Glutamatergic neuron (in vitro differentiated cells): Measurements from ENCODE around the gene BAHCC1. TPM values are rescaled to one million over a fixed set of nuclear protein-coding genes. Genes with fewer than 3 reads are reported as not detected.

Experiments used
- DNase-seq: peaks from one replicate; pipeline ENCODE4 v3.0.0; 2022
- H3K27ac Mint-ChIP-seq: one replicate; pipeline ENCODE4 v1.8.0; 2020; ENCODE audit warnings: mild to moderate bottlenecking, mixed read lengths, inconsistent platforms; ENCODE audit not compliant: unreplicated experiment
- H3K27me3 Mint-ChIP-seq: one replicate; pipeline ENCODE4 v1.8.0; 2020; ENCODE audit warnings: mild to moderate bottlenecking, moderate library complexity, mixed read lengths, inconsistent platforms; ENCODE audit not compliant: unreplicated experiment
- H3K36me3 Mint-ChIP-seq: one replicate; pipeline ENCODE4 v1.8.0; 2020; ENCODE audit warnings: mild to moderate bottlenecking, mixed read lengths, inconsistent platforms; ENCODE audit not compliant: unreplicated experiment
- H3K4me1 Mint-ChIP-seq: one replicate; pipeline ENCODE4 v1.8.0; 2020; ENCODE audit warnings: mild to moderate bottlenecking, low read depth, mixed read lengths, inconsistent platforms; ENCODE audit not compliant: unreplicated experiment
- H3K4me3 Mint-ChIP-seq: one replicate; pipeline ENCODE4 v1.8.0; 2020; ENCODE audit warnings: mild to moderate bottlenecking, mixed read lengths, inconsistent platforms; ENCODE audit not compliant: unreplicated experiment
- H3K9me3 Mint-ChIP-seq: one replicate; pipeline ENCODE4 v1.8.0; 2020; ENCODE audit warnings: mild to moderate bottlenecking, moderate library complexity, mixed read lengths, inconsistent platforms; ENCODE audit not compliant: unreplicated experiment
- total RNA-seq: library from RNA; stranded (reverse); fragmentation: NEBNext Ultra II Directional; extraction: Animal tissue kit (Norgen Biotek cat#: 25700); gene quantifications from one replicate; pipeline ENCODE4 v1.2.1, GENCODE V29; 2021; ENCODE audit not compliant: unreplicated experiment
- TF ChIP-seq, protein P1 (sequence below): fragments of 200-600 bp; sonication (generic); IDR thresholded peaks from one replicate; pipeline ENCODE4 v1.5.0; 2021; ENCODE audit not compliant: partially characterized antibody, unreplicated experiment

The BAHCC1 gene
- total RNA-seq, 1 donor from 2014 or later = 111 TPM

DNA sequence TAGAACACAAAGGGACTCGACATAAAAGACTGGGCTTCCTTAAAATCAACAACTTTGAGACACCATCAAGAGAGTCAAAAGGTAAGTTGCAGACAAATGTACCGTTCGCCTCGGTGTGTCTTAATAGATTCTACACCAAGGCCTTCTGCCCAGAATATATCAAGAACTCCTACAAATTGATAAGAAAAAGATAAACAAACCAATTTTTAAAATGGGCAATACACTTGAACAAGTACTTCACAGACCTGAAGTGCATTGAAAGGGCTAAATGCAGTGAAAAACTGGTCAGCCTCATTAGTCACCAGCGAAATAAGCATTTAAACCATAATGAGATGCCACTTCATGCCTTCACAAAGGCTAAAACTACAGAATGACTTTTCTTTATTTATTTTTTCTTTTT is 20.4 kb upstream of the BAHCC1 start:
- H3K4me3 Mint-ChIP-seq = no peak overlapping the region
- no peaks in the 10 kb centered on the region for H3K27me3 Mint-ChIP-seq
- peaks cover 2% of the 10 kb centered on the region for H3K9me3 Mint-ChIP-seq
- H3K27ac Mint-ChIP-seq = no peak overlapping the region
- no peaks in the 10 kb centered on the region for H3K36me3 Mint-ChIP-seq
- H3K4me1 Mint-ChIP-seq = peaks cover 1% of the 10 kb centered on the region
- DNase-seq = no peak
- TF ChIP-seq, protein P1, sequence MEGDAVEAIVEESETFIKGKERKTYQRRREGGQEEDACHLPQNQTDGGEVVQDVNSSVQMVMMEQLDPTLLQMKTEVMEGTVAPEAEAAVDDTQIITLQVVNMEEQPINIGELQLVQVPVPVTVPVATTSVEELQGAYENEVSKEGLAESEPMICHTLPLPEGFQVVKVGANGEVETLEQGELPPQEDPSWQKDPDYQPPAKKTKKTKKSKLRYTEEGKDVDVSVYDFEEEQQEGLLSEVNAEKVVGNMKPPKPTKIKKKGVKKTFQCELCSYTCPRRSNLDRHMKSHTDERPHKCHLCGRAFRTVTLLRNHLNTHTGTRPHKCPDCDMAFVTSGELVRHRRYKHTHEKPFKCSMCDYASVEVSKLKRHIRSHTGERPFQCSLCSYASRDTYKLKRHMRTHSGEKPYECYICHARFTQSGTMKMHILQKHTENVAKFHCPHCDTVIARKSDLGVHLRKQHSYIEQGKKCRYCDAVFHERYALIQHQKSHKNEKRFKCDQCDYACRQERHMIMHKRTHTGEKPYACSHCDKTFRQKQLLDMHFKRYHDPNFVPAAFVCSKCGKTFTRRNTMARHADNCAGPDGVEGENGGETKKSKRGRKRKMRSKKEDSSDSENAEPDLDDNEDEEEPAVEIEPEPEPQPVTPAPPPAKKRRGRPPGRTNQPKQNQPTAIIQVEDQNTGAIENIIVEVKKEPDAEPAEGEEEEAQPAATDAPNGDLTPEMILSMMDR = no peak

DNA sequence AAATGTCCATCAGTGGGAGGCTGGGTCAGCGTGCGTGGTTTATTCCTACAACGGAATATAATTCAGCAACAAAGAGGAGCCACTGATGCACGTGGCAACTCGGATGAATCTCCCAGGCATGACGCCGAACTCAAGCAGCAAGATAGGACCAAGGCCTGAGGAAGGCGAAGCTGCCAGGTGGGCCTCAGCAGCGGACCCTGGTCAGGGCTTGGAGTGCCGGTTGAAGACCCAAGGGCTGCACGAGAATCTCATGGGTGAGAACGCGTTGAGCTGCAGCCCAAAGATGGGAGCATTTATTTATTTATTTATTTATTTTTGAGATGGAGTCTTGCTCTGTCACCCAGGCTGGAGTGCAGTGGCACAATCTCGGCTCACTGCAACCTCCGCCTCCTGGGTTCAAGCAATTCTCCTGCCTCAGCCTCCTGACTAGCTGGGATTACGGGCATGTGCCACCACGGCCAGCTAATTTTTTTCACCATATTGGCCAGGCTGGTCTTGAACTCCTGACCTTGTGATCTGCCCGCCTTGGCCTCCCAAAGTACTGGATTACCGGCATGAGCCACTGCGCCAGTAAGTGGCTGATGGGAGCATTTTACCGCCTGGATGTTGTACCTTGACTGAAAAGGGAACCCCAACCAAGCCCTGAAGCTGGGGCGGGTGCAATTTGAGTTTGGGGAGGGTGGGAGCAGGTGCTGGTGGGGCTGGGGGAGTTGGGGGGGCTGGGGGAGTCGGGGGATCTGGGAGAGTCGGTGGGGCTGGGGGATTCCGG is 18.1 kb upstream of the BAHCC1 start:
- Mint-ChIP-seq H3K27ac (no peak overlapping the region), H3K4me3 (no peak overlapping the region), H3K9me3 (peaks cover 2% of the 10 kb centered on the region), H3K36me3 (no peaks in the 10 kb centered on the region), H3K4me1 (peaks cover 1% of the 10 kb centered on the region), H3K27me3 (peaks cover 3% of the 10 kb centered on the region)
- TF ChIP-seq, protein P1 = no peak
- DNase-seq = no peak

DNA sequence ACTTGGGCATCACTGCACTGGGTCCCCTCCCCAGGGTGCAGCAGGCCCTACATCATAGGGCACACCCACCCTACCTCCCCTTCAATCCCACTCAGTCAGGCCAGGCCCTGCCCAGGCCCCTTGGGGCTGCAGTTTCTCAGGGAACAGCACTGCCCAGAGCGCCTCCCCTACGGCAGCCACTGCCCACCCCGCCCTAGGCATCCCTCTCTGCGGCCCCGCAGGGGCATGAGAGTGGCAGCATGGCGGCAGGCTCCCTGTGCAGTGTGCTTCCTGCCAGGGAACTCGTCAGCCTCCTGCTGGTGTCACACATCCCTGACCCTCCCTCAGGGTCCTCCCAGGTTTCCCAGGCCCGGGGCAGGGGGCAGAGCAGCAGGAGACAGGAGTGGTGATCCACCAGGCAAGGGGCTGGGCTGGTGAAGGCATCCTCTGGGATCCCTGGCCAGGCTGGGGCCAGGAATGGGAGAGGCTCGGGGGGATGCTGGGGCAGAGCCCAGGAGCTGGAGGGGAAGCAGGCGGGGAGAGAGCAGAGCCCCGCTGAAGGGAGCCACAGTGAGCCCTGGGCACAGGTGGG is 16.2 kb upstream of the BAHCC1 start:
- no peak for DNase-seq
- TF ChIP-seq, protein P1 = no peak
- peaks cover 3% of the 10 kb centered on the region for H3K27me3 Mint-ChIP-seq
- peaks cover 2% of the 10 kb centered on the region for H3K9me3 Mint-ChIP-seq
- no peaks in the 10 kb centered on the region for H3K36me3 Mint-ChIP-seq
- H3K4me1 Mint-ChIP-seq = no peaks in the 10 kb centered on the region
- H3K4me3 Mint-ChIP-seq = no peak overlapping the region
- H3K27ac Mint-ChIP-seq = no peak overlapping the region

DNA sequence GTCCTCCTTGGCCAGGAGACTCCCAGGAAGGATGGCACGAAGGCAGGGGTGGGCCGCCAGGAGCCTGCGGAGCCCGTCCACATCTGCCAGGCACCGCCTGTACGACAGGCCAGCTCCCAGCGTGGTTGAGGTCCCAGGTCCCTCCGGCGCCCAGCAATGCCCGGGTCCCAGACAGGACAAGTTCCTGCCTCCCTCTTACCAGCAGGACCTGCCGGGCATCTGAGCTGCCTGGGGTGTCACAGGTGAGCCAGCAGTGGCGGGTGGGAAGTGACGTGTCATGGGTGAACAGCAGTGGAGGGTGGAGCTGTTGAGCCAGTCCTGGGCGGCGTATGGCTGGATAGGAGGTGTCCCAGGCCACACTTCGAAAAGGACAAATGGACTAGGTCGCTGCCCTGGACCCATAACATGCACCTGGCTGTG is 15.7 kb upstream of the BAHCC1 start:
- Mint-ChIP-seq H3K4me1 (no peaks in the 10 kb centered on the region), H3K9me3 (peaks cover 2% of the 10 kb centered on the region), H3K27ac (no peak overlapping the region), H3K36me3 (no peaks in the 10 kb centered on the region), H3K4me3 (no peak overlapping the region), H3K27me3 (peaks cover 3% of the 10 kb centered on the region)
- DNase-seq = no peak
- TF ChIP-seq, protein P1 = no peak

DNA sequence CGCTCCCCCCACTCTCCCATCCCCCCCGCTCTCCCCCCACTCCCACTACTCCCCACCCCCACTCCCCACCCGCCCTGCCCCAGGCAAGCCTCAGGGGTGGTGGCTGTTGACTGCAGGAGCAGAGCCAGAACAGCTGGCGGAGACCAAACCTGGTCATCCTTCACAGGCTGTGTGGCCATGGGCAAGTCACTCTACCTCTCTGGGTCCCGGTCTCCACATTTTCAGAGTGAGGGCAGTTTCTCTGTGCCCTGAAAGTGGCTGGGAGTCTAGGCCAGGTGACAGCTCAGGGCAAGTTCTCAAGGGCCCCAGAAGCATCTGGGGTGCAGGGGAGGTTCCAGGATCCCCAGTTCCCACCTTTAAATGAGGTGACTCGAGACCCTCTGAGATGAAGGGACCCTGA is 15.1 kb upstream of the BAHCC1 start:
- Mint-ChIP-seq H3K4me1 (peaks cover 3% of the 10 kb centered on the region), H3K27me3 (peaks cover 4% of the 10 kb centered on the region), H3K9me3 (peaks cover 8% of the 10 kb centered on the region), H3K27ac (no peak overlapping the region), H3K36me3 (no peaks in the 10 kb centered on the region), H3K4me3 (no peak overlapping the region)
- TF ChIP-seq, protein P1 = no peak
- no peak for DNase-seq
